ENCODE results near the gene SMYD3. TPM values are rescaled to one million over a fixed set of nuclear protein-coding genes. Genes with fewer than 3 reads are reported as not detected.

The SMYD3 gene
- total RNA-seq, 1 experiment from 2014 or later, result 17.4 TPM

GRCh38 chr1:246141306-246141705 is 365.8 kb downstream of the SMYD3 start:
- ATAC-seq (no peak), DNase-seq (ENCODE audit: low read depth, low spot score) (no peak)
- CTCF ChIA-PET, result no interaction called here
- H3K4me3 ChIP-seq (ENCODE audit: low read depth in 2 of 2, low read length in 2 of 2), result no peak overlapping the region
- H3K4me1 ChIP-seq (ENCODE audit: control insufficient read depth, insufficient read depth, low read length), result peaks cover 10% of the 10 kb centered on the region
- in situ Hi-C loops (cut with HindIII; ENCODE audit: low pct_unique_long_range_greater_than_20kb, low sequenced_read_pairs) (no loop called here), intact Hi-C loops (cut with micrococcal nuclease; ENCODE audit: unreplicated experiment) (no loop called here)
- H3K36me3 ChIP-seq (ENCODE audit: control insufficient read depth, insufficient read depth, low read length), result no peaks in the 10 kb centered on the region
- no peak overlapping the region for H3K27ac ChIP-seq (ENCODE audit: low read length)
- TF ChIP-seq CTCF (IDR thresholded peaks at IDR 0.05), result no peak
- TF ChIP-seq SIN3A (IDR thresholded peaks at IDR 0.05; ENCODE audit: borderline replicate concordance, insufficient read depth, low read depth, low read length), result no peak
- TF ChIP-seq TCF7L2 (IDR thresholded peaks at IDR 0.05; ENCODE audit: low read depth, low read length), result no peak
- TF ChIP-seq POLR2AphosphoS5 (IDR thresholded peaks at IDR 0.05; ENCODE audit: low read depth, low read length), result no peak
- no peak for TF ChIP-seq REST (IDR thresholded peaks at IDR 0.05; ENCODE audit: insufficient read depth in 1 of 2, low read depth in 2 of 2, low read length in 1 of 2)
- POLR2A ChIA-PET, result interaction anchor here (0.7 kb wide), 1 partner anchor 230 kb away, joined by 3 read pairs; no protein-coding TSS in a partner anchor
- BruUV-seq (replicated peaks), result no TSS peak
- no peaks in the 10 kb centered on the region; the same call in 1 of the 2 replicates for H3K9me3 ChIP-seq (ENCODE audit: control insufficient read depth, insufficient read depth, low read depth, low read length)
- H3K27me3 ChIP-seq (ENCODE audit: control insufficient read depth, insufficient read depth, low read length), result no peaks in the 10 kb centered on the region

- no peak overlapping the region for H3K4me3 ChIP-seq (ENCODE audit: low read depth in 2 of 2, low read length in 2 of 2)
- in situ Hi-C loops (cut with HindIII; ENCODE audit: low pct_unique_long_range_greater_than_20kb, low sequenced_read_pairs), result no loop called here
Measured at GRCh38 chr1:246139745-246140182, 367.3 kb downstream of the SMYD3 start.

More at GRCh38 chr1:246139745-246140182, 367.3 kb downstream of the SMYD3 start:
- DNase-seq (ENCODE audit: low read depth, low spot score) (peak; percentile 88), ATAC-seq (peak; percentile 86)
- intact Hi-C loops (cut with micrococcal nuclease; ENCODE audit: unreplicated experiment), result no loop called here
- Histone ChIP-seq H3K9me3 (ENCODE audit: control insufficient read depth, insufficient read depth, low read depth, low read length) (no peaks in the 10 kb centered on the region; the same call in 1 of the 2 replicates), H3K27me3 (ENCODE audit: control insufficient read depth, insufficient read depth, low read length) (no peaks in the 10 kb centered on the region), H3K4me1 (ENCODE audit: control insufficient read depth, insufficient read depth, low read length) (peaks cover 10% of the 10 kb centered on the region), H3K27ac (ENCODE audit: low read length) (no peak overlapping the region), H3K36me3 (ENCODE audit: control insufficient read depth, insufficient read depth, low read length) (no peaks in the 10 kb centered on the region)
- TF ChIP-seq TCF7L2 (IDR thresholded peaks at IDR 0.05; ENCODE audit: low read depth, low read length) (no peak), REST (IDR thresholded peaks at IDR 0.05; ENCODE audit: insufficient read depth in 1 of 2, low read depth in 2 of 2, low read length in 1 of 2) (no peak), POLR2AphosphoS5 (IDR thresholded peaks at IDR 0.05; ENCODE audit: low read depth, low read length) (no peak), SIN3A (IDR thresholded peaks at IDR 0.05; ENCODE audit: borderline replicate concordance, insufficient read depth, low read depth, low read length) (no peak), CTCF (IDR thresholded peaks at IDR 0.05) (no peak)
- CTCF ChIA-PET, result no interaction called here
- POLR2A ChIA-PET, result no interaction called here
- BruUV-seq (replicated peaks), result no TSS peak

All from Panc1 (cell line).